Right lobe of liver (tissue), 6 donors: ENCODE measurements around the gene ATP10A. TPM values are rescaled to one million over a fixed set of nuclear protein-coding genes. Genes with fewer than 3 reads are reported as not detected.
"Not testable (repeated sequence)": the region's sequence is repeated elsewhere in the genome, so short reads cannot be mapped to it uniquely, and the experiment has no call there.

Experiments
- ATAC-seq, 4 donors: fragments of 200-7000 bp; cut with Tn5 transposase; one replicate each; pipeline ENCODE4 v1.9.1; 2020; ENCODE audit warnings: mild to moderate bottlenecking in 4 of 4, moderate library complexity in 4 of 4
- DNase-seq, 3 donors: peaks; one replicate each; pipeline ENCODE4 v3.0.0-alpha.2; 2020
- H3K27ac ChIP-seq, 3 donors: fragments of 200-600 bp; one replicate each; pipeline ENCODE4 v1.8.0; 2022
- H3K27me3 ChIP-seq, 2 donors: fragments of 200-600 bp; one replicate each; pipeline ENCODE4 v1.8.0; 2022
- H3K36me3 ChIP-seq, 4 donors: fragments of 200-600 bp; sonication (generic) in 1 of 4; one replicate each; pipeline versions ENCODE4 v1.5.1 to v1.8.0; 2017 to 2022; ENCODE audit warnings: control low read depth in 1 of 4
- H3K4me1 ChIP-seq, 4 donors: fragments of 200-600 bp; sonication (generic) in 1 of 4; one replicate each; pipeline versions ENCODE4 v1.5.1 to v1.8.0; 2017 to 2022; ENCODE audit warnings: control low read depth in 1 of 4
- H3K4me3 ChIP-seq, 3 donors: fragments of 200-600 bp; one replicate each; pipeline ENCODE4 v1.8.0; 2022
- H3K9me3 ChIP-seq, 4 donors: fragments of 200-600 bp; sonication (generic) in 1 of 4; one replicate each; pipeline versions ENCODE4 v1.5.1 to v1.8.0; 2017 to 2022; ENCODE audit warnings: control low read depth in 1 of 4
- CTCF ChIP-seq, 4 donors: fragments of 200-600 bp in 3 of 4; fragments of 450-650 bp in 1 of 4; IDR thresholded peaks; one replicate each; pipeline versions ENCODE4 v1.5.1 to v1.8.0; 2016 to 2022; ENCODE audit warnings: antibody characterized with exemption in 4 of 4, mild to moderate bottlenecking in 2 of 4
- POLR2A ChIP-seq: fragments of 450-650 bp; IDR thresholded peaks from one replicate; pipeline ENCODE4 v1.6.1; 2017; ENCODE audit warnings: antibody characterized with exemption, mild to moderate bottlenecking
- WGBS: methylation state at CpG from one replicate; pipeline ENCODE4 v1.1.6; 2018; ENCODE audit warnings: low coverage, low lambda C conversion rate; ENCODE audit not compliant: insufficient coverage; ENCODE audit errors: missing lambda C conversion rate; 5-methylcytosine and 5-hydroxymethylcytosine counted together
- intact Hi-C, 2 donors: fragments of 100-400 bp; cut with DNase I; formaldehyde crosslinking; loops; one replicate each; pipeline versions ENCODE4 v1.11.2 to v1.14.1; 2022
- total RNA-seq, 6 experiments: library from RNA; depleted of rRNA in 2 of 6; stranded (reverse); fragments of >200 nt in 2 of 6; fragmentation: NEBNext Ultra II Directional in 3 of 6; extraction: Animal tissue kit (Norgen Biotek cat#: 25700) in 3 of 6; gene quantifications; one replicate each; pipeline versions ENCODE4 v1.1.0 to v1.2.4, GENCODE V29; 2016 to 2023
- donor health status: DM: no; HTN: yes; CAD: no.
- donor health status: DM: no; HTN: no; CAD: no.
- donor health status: DM: no; HTN: no; CAD: no.
- donor health status: DM: no; HTN: yes; CAD: no.
- donor health status: DM: no; HTN: yes; CAD: no.

ATP10A gene
- total RNA-seq, 6 experiments from 2014 or later, result 0.15 to 1.00 (median 0.34) TPM

- H3K4me1 ChIP-seq, result no peaks in the 10 kb centered on the region
- no peak overlapping the region for H3K27ac ChIP-seq
- no peaks in the 10 kb centered on the region for H3K27me3 ChIP-seq
- no peak for TF ChIP-seq POLR2A
- TF ChIP-seq CTCF (IDR thresholded peaks at IDR 0.05), result no peak
- DNase-seq, result peak in 1 of 3 donors; percentile 25
- no peak overlapping the region for H3K4me3 ChIP-seq
- ATAC-seq, result no peak
- 49% methylated on average over 3 of the region's 8 CpGs for WGBS
- no peaks in the 10 kb centered on the region for H3K36me3 ChIP-seq
- intact Hi-C loops, result no loop called here
- no peaks in the 10 kb centered on the region for H3K9me3 ChIP-seq
Observed at GRCh38 chr15:25772500-25772899, 90.6 kb downstream of the ATP10A start.

GRCh38 chr15:25771736-25772135, 91.4 kb downstream of the ATP10A start:
- H3K4me3 ChIP-seq, H3K4me1 ChIP-seq, H3K27me3 ChIP-seq, H3K36me3 ChIP-seq, DNase-seq, intact Hi-C loops, ATAC-seq, H3K27ac ChIP-seq, H3K9me3 ChIP-seq: not testable (repeated sequence)
- WGBS, result 85% methylated on average over 7 of the region's 8 CpGs

- no peaks in the 10 kb centered on the region for H3K27me3 ChIP-seq
- 69% methylated on average over 1 of the region's 1 CpG for WGBS
- no peaks in the 10 kb centered on the region for H3K9me3 ChIP-seq
- no peak for ATAC-seq
- no peak overlapping the region for H3K27ac ChIP-seq
- DNase-seq, result no peak
- H3K4me3 ChIP-seq, result no peak overlapping the region
- intact Hi-C loops, result no loop called here
- no peaks in the 10 kb centered on the region for H3K4me1 ChIP-seq
- no peaks in the 10 kb centered on the region for H3K36me3 ChIP-seq
- TF ChIP-seq POLR2A (no peak), CTCF (IDR thresholded peaks at IDR 0.05) (no peak)
Observed at GRCh38 chr15:25771338-25771706, 91.8 kb downstream of the ATP10A start.

GRCh38 chr15:25770618-25771337, 92.3 kb downstream of the ATP10A start:
- peak in 1 of 3 donors; percentile 19 for DNase-seq
- intact Hi-C loops, result no loop called here
- no peaks in the 10 kb centered on the region for H3K9me3 ChIP-seq
- H3K4me3 ChIP-seq, result no peak overlapping the region
- TF ChIP-seq CTCF (IDR thresholded peaks at IDR 0.05), result no peak
- no peak for TF ChIP-seq POLR2A
- peak in 1 of 4 donors; percentile 8 for ATAC-seq
- 58% methylated on average over 8 of the region's 14 CpGs for WGBS
- no peak overlapping the region for H3K27ac ChIP-seq
- no peaks in the 10 kb centered on the region for H3K27me3 ChIP-seq
- no peaks in the 10 kb centered on the region for H3K4me1 ChIP-seq
- H3K36me3 ChIP-seq, result no peaks in the 10 kb centered on the region

GRCh38 chr15:25770031-25770430, 93.1 kb downstream of the ATP10A start:
- Histone ChIP-seq H3K27ac (no peak overlapping the region), H3K9me3 (no peaks in the 10 kb centered on the region), H3K36me3 (no peaks in the 10 kb centered on the region), H3K4me3 (no peak overlapping the region), H3K27me3 (no peaks in the 10 kb centered on the region), H3K4me1 (no peaks in the 10 kb centered on the region)
- DNase-seq, result peak in 1 of 3 donors; percentile 32
- TF ChIP-seq POLR2A, result no peak
- TF ChIP-seq CTCF (IDR thresholded peaks at IDR 0.05), result no peak
- peak in 1 of 4 donors; percentile 23 for ATAC-seq
- intact Hi-C loops, result no loop called here
- 83% methylated on average over 2 of the region's 14 CpGs for WGBS
